GM21737 (cell line): Measurements from ENCODE around the gene ARPC1B.
"Not testable (repeated sequence)": the region's sequence is repeated elsewhere in the genome, so short reads cannot be mapped to it uniquely, and the experiment has no call there.

ENCODE experiments used
- ATAC-seq: cut with Tn5 transposase; IDR thresholded peaks from one replicate; pipeline ENCODE4 v1.9.1; 2021; ENCODE audit warnings: mild to moderate bottlenecking, moderate library complexity; ENCODE audit not compliant: unreplicated experiment

The ARPC1B gene

DNA sequence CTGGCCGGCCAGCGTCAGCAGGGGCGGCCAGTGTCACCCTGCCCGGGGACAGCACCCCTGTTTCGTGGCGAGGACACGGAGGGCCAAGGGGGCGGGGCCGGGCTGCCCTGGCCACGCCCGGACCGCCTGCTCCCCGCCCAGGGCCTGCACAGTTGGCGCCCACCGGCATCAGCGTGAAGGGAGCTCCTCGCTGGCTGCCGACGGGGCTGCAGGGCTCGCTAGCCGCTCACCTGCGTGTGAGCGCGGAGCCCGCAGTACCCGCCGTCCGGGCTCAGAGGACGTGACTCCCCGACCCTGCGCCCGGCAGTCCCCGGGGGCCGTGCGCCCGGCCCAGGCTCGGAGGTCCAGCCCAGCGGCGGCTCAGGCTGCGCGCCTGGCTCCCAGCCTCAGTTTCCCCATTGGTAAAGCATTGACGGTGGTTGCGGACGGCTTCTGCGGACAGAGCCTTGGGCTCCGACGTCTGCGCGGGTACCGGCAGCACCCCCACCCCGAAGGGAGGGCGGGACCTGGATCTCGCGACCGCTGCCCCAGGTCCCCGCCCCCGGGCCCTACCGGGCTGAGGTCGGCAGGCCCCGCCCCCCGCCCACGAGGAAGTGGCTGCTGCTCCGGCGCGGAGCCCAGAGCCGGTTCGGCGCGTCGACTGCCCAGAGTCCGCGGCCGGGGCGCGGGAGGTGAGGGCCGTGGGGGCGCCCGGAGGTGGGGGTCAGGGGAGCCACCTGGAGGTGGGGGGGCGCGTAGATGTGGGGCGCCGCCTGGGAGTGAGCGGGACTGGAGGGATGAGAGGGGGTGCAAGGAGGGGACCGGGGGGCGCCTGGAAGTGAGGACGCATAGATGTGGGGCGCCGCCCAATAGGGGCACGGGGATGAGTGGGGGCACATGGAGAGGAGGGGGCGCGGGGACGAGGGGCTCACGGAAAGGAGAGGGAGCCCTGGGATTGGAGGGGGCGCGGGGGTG is at the start of gene ARPC1B:
Gene ARPC1B (plus strand): TSS at position 620 of the 954 bp plus-strand sequence. CDS start 10,985 bp downstream, outside the sequence.
- ATAC-seq, result peak; percentile 43

DNA sequence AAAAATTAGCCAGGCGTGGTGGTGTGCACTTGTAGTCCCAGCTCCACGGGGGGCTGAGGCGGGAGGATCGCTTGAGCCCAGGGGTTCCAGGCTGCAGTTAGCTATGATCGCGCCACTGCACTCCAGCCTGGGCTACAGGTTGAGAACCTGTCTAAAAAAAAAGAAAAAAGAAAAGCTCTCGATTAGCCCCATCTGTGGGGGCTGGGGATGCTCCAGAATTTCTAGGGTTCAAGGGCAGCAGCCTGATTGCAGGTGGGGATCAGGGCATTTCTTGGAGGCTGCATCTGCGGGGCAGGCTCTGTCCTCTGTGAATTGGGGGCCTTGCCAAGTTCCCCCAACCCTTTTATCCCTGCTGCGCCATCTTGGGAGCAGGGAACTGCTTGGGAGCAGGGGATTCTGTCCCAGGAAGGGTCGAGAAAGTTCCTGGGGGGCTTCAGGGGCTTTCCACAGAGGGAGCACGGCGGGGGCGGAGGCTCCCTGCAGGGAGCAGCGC is 49.5 kb upstream of the ARPC1B start:
- no peak for ATAC-seq

DNA sequence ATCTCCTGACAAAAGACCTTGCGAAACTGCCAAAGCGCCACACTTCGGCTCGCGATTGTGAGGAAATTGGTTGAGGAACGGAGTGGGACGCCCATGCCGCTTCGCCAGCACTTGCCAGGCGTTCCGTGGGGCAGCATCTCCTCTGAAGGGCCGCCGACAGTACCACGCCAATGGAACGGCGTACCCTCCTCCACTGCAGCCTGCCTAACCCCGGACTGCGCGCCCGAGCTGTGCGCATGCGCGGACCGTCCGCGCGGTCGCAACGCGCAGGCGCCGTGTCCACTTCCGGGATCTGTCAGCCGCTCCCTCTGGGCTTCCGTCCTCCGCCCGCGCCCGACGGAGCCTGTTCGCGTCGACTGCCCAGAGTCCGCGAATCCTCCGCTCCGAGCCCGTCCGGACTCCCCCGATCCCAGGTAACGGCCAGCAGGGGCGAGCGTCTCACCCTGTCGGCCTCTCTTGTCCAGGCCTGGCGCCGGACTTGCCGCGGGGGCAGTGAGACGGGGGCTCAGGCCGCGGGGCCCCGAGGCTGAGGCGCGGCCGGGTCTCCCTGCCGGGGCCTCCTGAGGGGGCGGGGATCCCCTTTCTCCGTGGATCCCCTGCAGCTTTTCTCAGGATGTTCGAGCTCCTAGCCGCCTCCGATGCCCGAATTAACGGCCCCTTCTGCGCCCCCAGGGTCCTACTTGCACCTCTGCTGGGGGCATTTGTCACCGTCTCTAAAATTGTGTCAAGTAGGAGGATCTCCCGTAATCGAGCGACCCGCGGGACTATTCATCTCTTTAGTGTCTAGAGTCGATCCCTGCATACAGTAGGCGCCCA is 48.7 kb upstream of the ARPC1B start, which contains the start of gene ARPC1A:
Gene ARPC1A (plus strand): TSS at position 307 of the 816 bp plus-strand sequence. CDS start 7,456 bp downstream, outside the sequence.
- ATAC-seq, result peak; percentile 81

DNA sequence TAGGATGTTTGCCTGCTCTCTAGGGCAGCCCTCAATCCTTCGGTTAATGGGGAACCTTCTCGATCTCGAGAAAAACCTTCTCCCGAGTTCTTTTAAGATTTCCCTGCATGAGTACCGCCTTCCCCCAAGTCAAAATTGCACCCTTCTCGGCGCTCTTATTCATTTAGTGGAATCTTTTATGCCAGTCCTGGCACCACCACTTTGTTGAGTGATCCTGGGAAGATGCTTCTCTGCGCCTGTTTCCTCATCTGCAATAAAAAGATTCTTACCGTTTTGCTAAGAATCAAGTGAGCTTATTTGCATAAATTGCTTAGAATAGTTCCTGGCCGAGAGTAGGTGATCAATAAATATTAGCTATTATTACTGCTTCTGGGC is 48.1 kb upstream of the ARPC1B start:
- no peak for ATAC-seq

DNA sequence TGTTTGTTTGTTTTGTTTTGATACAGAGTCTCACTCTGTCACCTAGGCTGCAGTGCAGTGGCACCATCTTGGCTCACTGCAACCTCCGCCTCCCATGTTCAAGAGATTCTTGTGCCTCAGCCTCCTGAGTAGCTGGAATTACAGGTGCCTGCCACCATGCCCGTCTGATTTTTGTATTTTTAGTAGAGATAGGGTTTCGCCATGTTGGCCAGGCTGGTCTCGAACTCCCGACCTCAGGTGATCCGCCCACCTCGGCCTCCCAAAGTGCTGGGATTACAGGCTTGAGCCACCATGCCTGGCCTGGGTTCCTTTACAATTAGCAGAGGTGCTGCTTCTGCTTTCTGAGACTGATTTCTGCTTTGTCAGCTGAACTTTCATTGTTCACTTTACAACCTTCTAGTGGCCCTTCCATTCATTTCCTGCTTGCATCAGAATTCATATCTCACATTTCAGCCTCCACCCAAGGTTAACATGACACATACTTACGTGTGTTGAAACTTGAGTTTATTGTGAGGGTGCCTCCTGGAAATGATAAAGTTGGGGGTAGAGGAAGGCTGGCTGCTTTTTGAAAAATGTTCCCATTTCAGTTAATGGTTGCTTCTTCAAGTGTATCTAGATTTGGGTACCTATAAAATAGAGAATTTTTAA is 44.1 kb upstream of the ARPC1B start:
- ATAC-seq, result not testable (repeated sequence)

DNA sequence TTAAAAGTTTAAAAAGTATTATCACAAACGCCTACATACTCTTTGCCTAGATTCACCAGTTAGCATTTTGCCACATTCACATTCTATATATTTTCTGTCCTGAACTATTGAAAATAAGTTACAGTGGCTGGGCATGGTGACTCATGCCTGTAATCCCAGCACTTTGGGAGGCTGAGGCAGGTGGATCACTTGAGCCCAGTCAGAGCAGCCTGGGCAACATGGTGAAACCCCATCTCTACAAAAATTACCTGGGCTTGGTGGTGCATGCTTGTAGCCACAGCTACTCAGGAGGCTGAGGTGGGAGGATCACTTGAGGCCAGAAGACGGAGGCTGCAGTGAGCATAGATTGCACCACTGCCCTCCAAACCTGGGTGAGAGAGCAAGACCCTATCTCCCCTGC is 43.5 kb upstream of the ARPC1B start:
- ATAC-seq, result no peak

DNA sequence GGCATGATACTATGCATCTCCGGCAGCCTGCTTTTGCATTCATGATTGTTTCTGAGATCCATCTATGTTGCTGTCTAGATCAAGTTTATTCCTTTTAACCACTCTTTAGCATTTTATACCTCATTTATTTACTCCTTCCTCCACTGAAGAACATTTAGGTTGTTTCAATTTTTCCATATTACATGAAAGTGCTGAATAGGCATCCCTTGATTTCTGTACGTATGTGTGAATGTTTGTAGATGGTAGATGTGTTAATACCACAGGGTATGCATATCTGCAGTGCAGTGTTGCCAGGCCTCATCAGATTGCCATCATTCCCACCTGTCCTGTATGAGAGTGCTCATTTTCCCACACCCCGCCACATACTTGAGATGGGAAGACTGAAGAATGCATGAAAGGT is 34.9 kb upstream of the ARPC1B start:
- no peak for ATAC-seq

DNA sequence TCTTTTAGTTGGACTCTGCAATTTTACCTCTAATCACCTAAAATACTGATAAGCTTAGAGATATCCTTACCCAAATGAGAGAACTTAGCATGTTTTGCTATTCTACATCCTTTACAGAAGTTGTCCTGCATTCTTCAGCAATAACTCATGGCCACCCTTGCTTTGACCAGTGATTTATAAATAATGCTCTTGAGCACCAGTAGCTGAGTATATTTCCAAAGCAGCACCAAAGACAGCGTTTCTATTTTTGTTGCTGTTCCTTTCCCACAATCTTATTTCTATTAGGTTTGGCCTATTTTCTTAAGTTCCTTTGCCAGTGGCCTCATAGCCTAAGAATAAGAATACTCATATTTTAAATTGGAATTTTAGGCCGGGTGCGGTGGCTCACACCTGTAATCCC is 33.9 kb upstream of the ARPC1B start:
- no peak for ATAC-seq

DNA sequence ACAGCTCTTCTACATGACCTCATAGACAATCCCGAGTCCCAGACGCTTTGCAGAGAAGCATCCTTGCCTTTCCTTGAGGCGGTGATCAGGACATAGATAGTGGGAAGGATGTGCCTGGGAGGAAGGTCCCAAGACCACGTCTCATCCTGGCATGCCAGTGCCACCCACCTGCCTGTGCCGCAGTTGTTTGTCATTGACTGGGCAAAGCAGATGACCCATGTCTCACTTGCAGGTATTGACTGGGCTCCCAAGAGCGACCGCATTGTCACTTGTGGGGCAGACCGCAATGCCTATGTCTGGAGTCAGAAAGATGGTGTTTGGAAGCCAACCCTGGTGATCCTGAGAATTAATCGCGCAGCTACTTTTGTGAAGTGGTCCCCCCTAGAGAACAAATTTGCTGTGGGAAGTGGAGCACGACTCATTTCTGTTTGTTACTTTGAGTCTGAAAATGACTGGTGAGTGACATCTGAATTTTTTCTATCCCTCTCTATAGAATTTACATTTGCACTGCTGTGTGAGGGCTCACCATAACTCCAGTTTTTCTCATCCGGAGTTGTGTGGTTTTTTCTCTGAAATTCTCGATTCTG is 30.4 kb upstream of the ARPC1B start:
- no peak for ATAC-seq

DNA sequence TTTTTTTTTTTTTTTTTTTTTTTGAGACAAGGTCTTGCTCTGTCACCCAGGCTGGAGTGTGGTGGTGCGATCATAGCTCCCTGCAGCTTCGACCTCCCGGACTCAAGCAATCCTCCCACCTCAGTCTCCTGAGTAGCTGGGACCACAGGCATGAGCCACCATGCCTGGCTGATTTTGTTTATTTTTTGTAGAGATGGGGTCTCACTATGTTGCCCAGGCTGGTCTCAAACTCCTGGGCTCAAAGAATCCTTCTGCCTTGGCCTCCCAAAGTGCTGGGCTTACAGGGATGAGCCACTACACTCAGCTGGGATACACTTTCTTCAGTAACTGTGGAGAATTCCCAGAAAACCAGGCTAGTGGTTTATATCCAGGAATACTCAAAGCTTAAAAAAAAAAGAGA is 23.9 kb upstream of the ARPC1B start:
- not testable (repeated sequence) for ATAC-seq

DNA sequence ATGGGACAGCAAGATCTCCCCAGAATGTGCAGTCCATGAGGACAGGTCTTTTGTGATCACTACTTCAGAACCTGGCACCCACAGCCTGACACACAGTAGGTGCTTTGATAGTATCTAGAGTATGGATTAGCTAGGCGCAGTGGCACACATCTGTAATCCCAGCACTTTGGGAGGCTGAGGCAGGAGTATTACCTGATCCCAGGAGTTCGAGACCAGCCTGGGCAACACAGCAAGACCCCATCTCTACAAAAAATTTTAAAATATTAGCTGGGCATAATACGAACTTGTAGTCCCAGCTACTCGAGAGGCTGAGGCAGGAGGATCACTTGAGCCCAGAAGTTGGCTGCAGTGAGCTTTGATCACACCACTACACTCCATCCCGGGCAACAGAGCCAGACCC is 22.3 kb upstream of the ARPC1B start:
- ATAC-seq, result no peak

DNA sequence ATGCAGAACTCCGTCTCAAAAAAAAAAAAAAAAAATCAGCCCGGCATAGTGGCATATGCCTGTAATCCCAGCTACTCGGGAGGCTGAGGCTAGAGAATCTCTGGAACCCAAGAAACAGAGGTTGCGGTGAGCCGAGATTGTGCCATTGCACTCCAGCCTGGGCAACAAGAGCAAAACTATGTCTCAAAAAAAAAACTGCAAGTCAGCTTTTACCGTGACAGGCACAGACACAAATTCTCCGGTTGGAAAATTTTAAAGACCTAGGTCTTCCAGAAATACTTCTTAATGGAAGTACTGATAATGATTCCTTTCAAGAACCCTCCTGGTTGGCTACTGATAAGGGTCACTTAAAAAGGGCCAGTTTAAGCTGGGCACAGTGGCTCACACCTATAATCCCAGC is 19.4 kb upstream of the ARPC1B start:
- no peak for ATAC-seq

DNA sequence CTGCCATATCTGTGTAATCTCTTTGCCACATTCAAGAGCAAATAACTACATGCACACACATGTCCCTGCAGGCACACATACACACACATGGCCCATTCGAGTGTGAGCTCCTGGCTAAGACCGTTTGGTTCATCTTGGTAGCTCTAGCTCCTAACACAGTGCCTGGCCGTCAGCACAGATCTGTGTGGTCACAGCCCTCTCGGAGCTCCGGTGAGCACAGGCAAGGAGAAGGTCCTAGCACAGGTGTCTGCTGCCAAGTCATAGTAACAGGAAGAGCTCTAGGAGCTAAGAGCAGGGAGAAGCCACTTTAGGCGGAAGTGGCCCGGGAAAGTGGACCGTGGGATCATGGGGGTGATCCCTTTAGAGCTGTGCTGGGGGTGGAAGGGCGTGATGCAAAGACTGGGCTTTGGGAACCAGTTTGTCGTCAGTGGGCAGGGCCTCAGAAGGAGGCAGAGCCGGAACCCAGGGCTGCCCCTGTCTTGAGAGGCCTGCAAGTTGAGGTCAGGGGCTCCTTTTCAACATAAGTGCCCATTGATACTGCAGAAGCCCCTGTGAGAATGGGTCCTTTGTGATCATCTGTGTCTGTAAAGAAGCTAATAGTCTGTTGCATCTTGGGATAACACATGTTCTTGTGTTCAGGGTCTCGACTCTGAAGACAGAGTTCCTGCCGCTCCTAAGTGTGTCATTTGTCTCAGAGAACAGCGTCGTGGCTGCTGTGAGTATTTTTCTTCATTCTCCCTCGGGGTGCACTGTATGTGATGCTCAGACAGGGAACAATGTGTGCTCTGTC is 16.6 kb upstream of the ARPC1B start:
- ATAC-seq, result no peak

DNA sequence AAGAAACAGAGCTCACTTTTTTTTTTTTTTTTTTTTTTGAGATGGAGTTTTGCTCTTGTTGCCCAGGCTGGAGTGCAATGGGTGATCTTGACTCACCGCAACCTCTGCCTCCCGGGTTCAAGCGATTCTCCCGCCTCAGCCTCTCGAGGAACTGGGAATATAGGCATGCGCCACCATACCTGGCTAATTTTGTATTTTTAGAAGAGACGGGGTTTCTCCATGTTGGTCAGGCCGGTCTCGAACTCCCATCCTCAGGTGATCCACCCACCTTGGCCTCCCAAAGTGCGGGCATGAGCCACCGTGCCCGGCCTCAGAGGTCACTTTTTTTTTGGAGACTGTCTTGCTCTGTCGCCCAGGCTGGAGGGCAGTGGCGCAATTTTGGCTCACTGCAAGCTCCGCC is 16.0 kb upstream of the ARPC1B start:
- not testable (repeated sequence) for ATAC-seq

DNA sequence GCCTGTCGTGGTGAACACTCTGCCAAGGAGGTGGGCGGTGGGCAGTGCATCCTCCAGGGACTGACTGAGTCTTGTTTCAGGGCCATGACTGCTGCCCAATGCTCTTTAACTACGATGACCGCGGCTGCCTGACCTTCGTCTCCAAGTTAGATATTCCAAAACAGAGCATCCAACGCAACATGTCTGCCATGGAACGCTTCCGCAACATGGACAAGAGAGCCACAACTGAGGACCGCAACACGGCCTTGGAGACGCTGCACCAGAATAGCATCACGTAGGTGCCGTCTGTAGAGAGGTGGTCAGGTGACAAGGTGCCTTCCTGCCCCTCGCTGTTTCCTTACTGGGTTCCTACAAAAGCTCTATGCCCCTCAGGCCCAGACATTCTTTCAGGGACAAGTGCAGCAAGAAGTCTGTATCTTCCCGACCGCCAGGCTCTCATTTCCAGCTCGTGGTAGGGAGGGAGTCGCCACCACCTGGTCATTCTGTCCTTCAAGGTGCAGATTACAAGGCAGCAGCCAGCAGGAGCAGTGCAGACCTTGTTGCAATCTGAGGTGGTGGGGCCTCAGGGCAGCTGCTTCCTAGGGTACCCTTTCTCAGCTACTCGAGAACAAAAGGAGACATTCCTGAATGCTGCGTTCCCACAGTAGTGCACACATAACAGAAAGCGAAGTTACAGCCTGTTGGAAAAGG is 14.9 kb upstream of the ARPC1B start:
- no peak for ATAC-seq

DNA sequence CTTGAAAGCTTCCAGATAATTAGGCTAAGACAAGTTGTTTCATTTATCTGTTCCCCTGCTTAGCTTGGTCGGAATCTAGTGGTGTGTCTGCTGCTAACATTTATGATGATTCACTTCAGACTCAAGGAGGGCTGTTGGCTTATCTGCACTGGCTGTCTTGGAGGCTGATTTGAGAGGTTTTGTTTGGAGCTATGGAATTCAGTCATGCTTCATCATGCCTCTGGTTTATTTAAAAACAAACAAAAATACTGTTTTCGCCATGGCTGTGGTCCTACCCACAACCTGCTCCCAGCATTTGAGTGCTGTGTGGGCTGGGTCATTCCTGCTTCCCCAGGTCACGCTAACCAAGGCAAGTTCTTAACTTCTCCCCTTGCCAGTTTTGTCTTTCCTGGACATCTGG is 11.7 kb upstream of the ARPC1B start:
- no peak for ATAC-seq

DNA sequence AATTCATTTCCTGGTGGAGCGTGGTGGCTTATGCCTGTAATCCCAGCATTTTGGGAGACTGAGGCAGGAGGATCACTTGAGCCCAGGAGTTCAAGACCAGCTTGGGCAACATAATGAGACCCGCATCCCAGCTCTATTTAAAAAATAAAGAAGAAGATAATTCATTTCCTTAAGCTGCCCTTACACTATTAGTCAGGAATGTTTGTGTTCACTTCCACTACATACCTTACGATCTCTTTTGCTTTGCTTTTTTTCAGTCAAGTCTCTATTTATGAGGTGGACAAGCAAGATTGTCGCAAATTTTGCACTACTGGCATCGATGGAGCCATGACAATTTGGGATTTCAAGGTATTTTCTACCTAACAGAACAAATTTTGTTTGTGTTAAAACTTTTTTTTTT is 11.2 kb upstream of the ARPC1B start:
- no peak for ATAC-seq

DNA sequence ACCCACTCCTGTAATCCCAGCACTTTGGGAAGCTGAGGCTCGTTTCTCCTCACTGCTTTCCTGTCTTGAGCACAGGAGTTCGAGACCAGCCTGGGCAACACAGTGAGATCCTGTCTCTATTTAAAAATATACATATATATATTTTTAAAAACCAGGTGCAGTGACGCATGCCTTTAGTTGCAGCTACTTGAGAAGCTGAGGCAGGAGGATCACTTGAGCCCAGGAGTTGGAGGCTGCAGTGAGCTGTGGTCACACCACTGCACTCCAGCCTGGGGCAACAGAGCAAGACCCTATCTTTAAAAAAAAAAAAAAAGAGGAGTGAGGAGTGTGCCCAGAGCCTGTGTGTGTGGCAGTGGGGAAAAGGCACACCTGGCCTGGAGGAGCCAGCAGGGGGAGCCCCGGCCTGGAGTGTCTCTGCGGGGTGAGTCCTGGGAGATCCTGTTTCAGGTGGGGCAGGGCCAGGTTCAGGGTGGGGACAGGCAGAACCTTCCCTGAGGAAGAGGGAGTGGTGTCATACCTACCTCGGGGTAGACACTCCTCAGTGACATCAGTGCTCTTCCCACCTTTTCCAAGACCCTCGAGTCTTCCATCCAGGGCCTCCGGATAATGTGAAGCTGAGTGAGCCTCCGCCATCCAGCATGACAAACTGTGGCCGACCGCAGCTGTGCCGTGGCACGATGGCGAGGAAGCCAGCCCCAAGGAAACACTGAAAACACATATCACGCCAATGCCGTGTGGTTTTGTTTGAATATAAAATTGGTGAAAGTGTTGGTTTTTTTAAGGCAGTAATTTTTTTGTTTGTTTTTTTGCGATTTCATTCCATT is 9.0 kb upstream of the ARPC1B start:
- ATAC-seq, result peak; percentile 65
